Esophagus muscularis mucosa (tissue), 3 donors: Measurements from ENCODE around the gene MAPK14.

Source experiments
- CTCF ChIP-seq, 3 experiments: fragments of 200-600 bp in 2 of 3; fragments of 450-650 bp in 1 of 3; sonication (generic) in 2 of 3; IDR thresholded peaks; one replicate each; pipeline ENCODE4 v1.5.1; 2017 to 2019; ENCODE audit warnings: antibody characterized with exemption in 3 of 3, mild to moderate bottlenecking in 2 of 3, moderate library complexity in 1 of 3
- POLR2A ChIP-seq: fragments of 450-650 bp; IDR thresholded peaks from one replicate; pipeline ENCODE4 v1.6.1; 2017; ENCODE audit warnings: antibody characterized with exemption, moderate library complexity, mild to moderate bottlenecking, low read depth

- TF ChIP-seq CTCF (IDR thresholded peaks at IDR 0.05) (no peak), POLR2A (no peak)
Measured at GRCh38 chr6:36133912-36134311, 106.3 kb downstream of the MAPK14 start.
